Fibroblast of lung (primary cell): ENCODE data around the gene NRDE2. TPM values are rescaled to one million over a fixed set of nuclear protein-coding genes. Genes with fewer than 3 reads are reported as not detected.

Experiments
- DNase-seq, 2 donors: peaks; one replicate each; pipeline versions ENCODE4 v3.0.0 to v3.0.0-alpha.2; 2010; ENCODE audit warnings: low read depth in 2 of 2
- H2AFZ ChIP-seq: 2 replicates; pipeline ENCODE4 v1.5.1; 2012; ENCODE audit warnings: low read length, control low read depth, inconsistent platforms
- H3K27ac ChIP-seq: 2 replicates; pipeline ENCODE4 v1.5.1; 2011; ENCODE audit warnings: low read length, control low read depth; ENCODE audit not compliant: insufficient read depth
- H3K27me3 ChIP-seq: 2 replicates; pipeline ENCODE4 v1.5.1; 2011; ENCODE audit warnings: mild to moderate bottlenecking, low read length; ENCODE audit not compliant: control insufficient read depth, insufficient read depth
- H3K36me3 ChIP-seq: 2 replicates; pipeline ENCODE4 v1.5.1; 2011; ENCODE audit warnings: low read length; ENCODE audit not compliant: control insufficient read depth, insufficient read depth
- H3K4me1 ChIP-seq: 2 replicates; pipeline ENCODE4 v1.5.1; 2011; ENCODE audit warnings: low read length; ENCODE audit not compliant: control insufficient read depth, insufficient read depth; ENCODE audit errors: extremely low read depth
- H3K4me2 ChIP-seq: 2 replicates; pipeline ENCODE4 v1.5.1; 2011; ENCODE audit warnings: low read length, control low read depth; ENCODE audit not compliant: insufficient read depth; ENCODE audit errors: extremely low read depth
- H3K4me3 ChIP-seq, 4 experiments: fragments of 200-600 bp in 1 of 4; sonication (generic) in 1 of 4; replicated peaks in 1 of 4; 2 replicates each; pipeline ENCODE4 v1.5.1; 2011 to 2016; ENCODE audit warnings: low read length in 4 of 4, low read depth in 3 of 4, mild to moderate bottlenecking in 3 of 4, control low read depth in 2 of 4, inconsistent platforms in 1 of 4, mixed read lengths in 1 of 4; ENCODE audit not compliant: insufficient read depth in 1 of 4; ENCODE audit errors: control extremely low read depth in 1 of 4
- H3K79me2 ChIP-seq: 2 replicates; pipeline ENCODE4 v1.5.1; 2012; ENCODE audit warnings: mild to moderate bottlenecking, low read length, inconsistent platforms; ENCODE audit not compliant: control insufficient read depth, insufficient read depth
- H3K9ac ChIP-seq: 2 replicates; pipeline ENCODE4 v1.5.1; 2011; ENCODE audit warnings: mild to moderate bottlenecking, low read length, control low read depth; ENCODE audit not compliant: insufficient read depth
- H3K9me3 ChIP-seq: 2 replicates; pipeline ENCODE4 v1.5.1; 2012; ENCODE audit warnings: low read depth, low read length; ENCODE audit not compliant: control insufficient read depth, insufficient read depth
- H4K20me1 ChIP-seq: 2 replicates; pipeline ENCODE4 v1.5.1; 2011; ENCODE audit warnings: low read length; ENCODE audit not compliant: control insufficient read depth, insufficient read depth; ENCODE audit errors: extremely low read depth
- CTCF ChIP-seq, 2 donors: IDR thresholded peaks in 1 of 2; conservative IDR thresholded peaks in 1 of 2; 1 replicate in 1 of 2; 2 replicates in 1 of 2; pipeline ENCODE4 v1.5.1; 2011 to 2012; ENCODE audit warnings: low read length in 2 of 2, control low read depth in 1 of 2, inconsistent platforms in 1 of 2, low read depth in 1 of 2, mild to moderate bottlenecking in 1 of 2
- EZH2 ChIP-seq: IDR thresholded peaks from 2 replicates; pipeline ENCODE4 v1.5.1; 2012; ENCODE audit warnings: low read length, control low read depth, mild to moderate bottlenecking; ENCODE audit errors: missing control alignments
- polyA plus RNA-seq, 2 donors: library from polyadenylated mRNA; depleted of rRNA in 1 of 2; stranded (reverse) in 1 of 2; unstranded in 1 of 2; fragments of >200 nt; gene quantifications; 2 replicates each; pipeline ENCODE4 v1.2.1, GENCODE V29; 2011 to 2012; ENCODE audit warnings: missing spikeins in 1 of 2
- total RNA-seq: library from RNA; depleted of rRNA; stranded (reverse); fragments of >200 nt; gene quantifications from 2 replicates; pipeline ENCODE4 v1.2.1, GENCODE V29; 2014

The NRDE2 gene
- total and polyA plus RNA-seq, 2 donors (not counting 1 experiment from before 2014, with no cell fraction given) = 7.0 to 9.7 TPM

DNA sequence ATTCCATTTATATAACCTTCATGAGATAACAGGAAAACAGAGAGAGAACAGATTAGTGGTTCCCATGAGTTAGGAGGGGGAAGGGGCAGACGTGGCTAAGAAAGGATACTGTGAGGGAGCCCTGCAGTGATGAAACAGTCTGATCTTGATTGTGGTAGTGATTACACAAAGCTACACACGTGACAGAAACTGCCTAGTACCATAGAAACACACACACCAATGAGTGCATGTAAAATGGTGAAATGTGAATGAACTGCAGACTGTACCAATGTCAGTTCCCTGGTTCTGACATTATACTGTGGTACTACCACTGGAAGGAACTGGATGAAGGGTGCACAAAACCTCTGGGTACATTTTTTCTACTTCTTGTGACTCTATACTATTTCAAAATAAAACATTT, 36.9 kb downstream of the NRDE2 start:
- H3K27ac ChIP-seq = no peak overlapping the region
- no peaks in the 10 kb centered on the region for H3K79me2 ChIP-seq
- H3K4me1 ChIP-seq = no peaks in the 10 kb centered on the region
- no peaks in the 10 kb centered on the region for H4K20me1 ChIP-seq
- no peak overlapping the region for H2AFZ ChIP-seq
- H3K9me3 ChIP-seq = no peaks in the 10 kb centered on the region
- TF ChIP-seq CTCF (conservative IDR thresholded peaks at IDR 0.05 in 1 of 2, IDR thresholded peaks at IDR 0.05 in 1 of 2; ENCODE audit: low read depth in 1 of 2, low read length in 2 of 2) (no peak), EZH2 (no peak)
- DNase-seq = no peak
- no peak overlapping the region for H3K4me2 ChIP-seq
- H3K9ac ChIP-seq = no peak overlapping the region
- no peak overlapping the region for H3K4me3 ChIP-seq
- peaks cover 4% of the 10 kb centered on the region for H3K36me3 ChIP-seq
- no peaks in the 10 kb centered on the region for H3K27me3 ChIP-seq

- H3K27me3 ChIP-seq = no peaks in the 10 kb centered on the region
- H2AFZ ChIP-seq = no peak overlapping the region
- peak; percentile 10 to 52 for DNase-seq
- no peaks in the 10 kb centered on the region for H4K20me1 ChIP-seq
- no peaks in the 10 kb centered on the region for H3K79me2 ChIP-seq
- no peak overlapping the region for H3K4me2 ChIP-seq
- H3K9me3 ChIP-seq = no peaks in the 10 kb centered on the region
- no peak overlapping the region for H3K27ac ChIP-seq
- no peak overlapping the region for H3K9ac ChIP-seq
- no peaks in the 10 kb centered on the region for H3K4me1 ChIP-seq
- peaks cover 4% of the 10 kb centered on the region for H3K36me3 ChIP-seq
- no peak overlapping the region for H3K4me3 ChIP-seq
- TF ChIP-seq CTCF (conservative IDR thresholded peaks at IDR 0.05 in 1 of 2, IDR thresholded peaks at IDR 0.05 in 1 of 2; ENCODE audit: low read depth in 1 of 2, low read length in 2 of 2) (peak in 1 of 2 donors; percentile 18), EZH2 (no peak)
Measured at GRCh38 chr14:90293766-90294730, 37.7 kb downstream of the NRDE2 start.

DNA sequence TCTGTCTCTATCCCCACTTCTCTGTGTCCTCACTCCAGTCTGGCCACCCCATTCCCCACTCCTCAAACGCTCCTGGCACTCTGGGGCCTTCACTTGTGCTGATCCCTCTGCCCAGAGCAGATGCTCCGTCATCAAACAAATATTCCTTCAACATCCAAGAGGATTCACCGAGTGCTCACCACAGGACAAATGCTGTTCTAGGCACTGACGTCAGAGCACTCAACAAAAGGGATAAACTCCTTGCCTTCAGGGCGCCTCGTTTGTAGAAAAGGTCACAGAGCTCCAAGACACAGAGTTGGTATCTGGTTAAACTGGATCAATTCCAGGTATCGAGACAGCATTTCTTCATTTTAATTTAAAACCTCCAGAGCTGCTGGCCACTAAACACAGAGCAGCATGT, 40.0 kb downstream of the NRDE2 start:
- Histone ChIP-seq H2AFZ (no peak overlapping the region), H3K79me2 (no peaks in the 10 kb centered on the region), H4K20me1 (no peaks in the 10 kb centered on the region), H3K4me2 (no peak overlapping the region), H3K4me1 (no peaks in the 10 kb centered on the region), H3K27me3 (no peaks in the 10 kb centered on the region), H3K27ac (no peak overlapping the region), H3K4me3 (no peak overlapping the region), H3K9me3 (no peaks in the 10 kb centered on the region), H3K36me3 (peaks cover 4% of the 10 kb centered on the region), H3K9ac (no peak overlapping the region)
- no peak for TF ChIP-seq CTCF (conservative IDR thresholded peaks at IDR 0.05 in 1 of 2, IDR thresholded peaks at IDR 0.05 in 1 of 2; ENCODE audit: low read depth in 1 of 2, low read length in 2 of 2)
- TF ChIP-seq EZH2 = no peak
- DNase-seq = no peak
